Measurements from ENCODE around the gene TTC23.

The TTC23 gene

GRCh38 chr15:99165020-99165790 lies 84.2 kb downstream of the TTC23 start:
- DNase-seq (ENCODE audit: low read depth) = no peak

GRCh38 chr15:99164119-99164518 lies 85.3 kb downstream of the TTC23 start:
- DNase-seq (ENCODE audit: low read depth) = no peak

GRCh38 chr15:99163271-99164062 lies 85.9 kb downstream of the TTC23 start:
- DNase-seq (ENCODE audit: low read depth) = no peak

DNA sequence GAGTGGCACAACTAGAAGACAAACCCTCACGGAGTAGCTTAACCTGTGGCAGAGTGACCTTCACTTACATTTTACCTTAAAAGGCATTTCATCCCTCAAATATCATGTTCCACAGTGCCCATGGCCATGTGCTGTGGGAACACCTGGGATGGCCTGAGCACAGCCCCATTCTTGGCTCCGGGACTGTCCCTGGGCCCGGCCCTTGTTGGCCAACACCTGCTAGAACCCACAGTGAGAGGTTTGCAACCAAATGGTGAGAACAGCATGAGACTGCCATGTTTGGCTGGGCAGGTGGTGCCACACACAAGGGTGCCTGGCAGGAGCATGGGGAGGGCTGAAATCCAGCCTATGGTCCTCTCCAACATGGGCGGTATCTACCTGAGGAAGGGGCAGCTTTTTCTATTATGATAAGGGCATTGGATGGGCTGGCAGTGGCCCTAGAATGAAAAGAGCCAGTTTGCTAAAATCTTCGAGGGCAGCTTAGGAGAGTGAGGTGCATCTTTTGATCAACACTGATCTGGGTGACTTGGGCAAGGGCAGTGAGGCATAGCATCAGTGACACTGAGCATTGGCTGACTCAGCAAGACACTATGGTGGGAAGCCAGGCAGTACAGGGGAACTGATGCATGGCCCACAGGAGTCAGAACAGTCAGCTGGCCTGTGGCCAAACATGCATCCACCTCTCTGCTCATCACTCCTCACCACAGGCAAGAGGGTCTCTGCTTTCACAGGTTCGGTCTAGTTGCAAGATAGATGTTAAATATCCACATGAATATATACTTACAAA lies 90.6 kb downstream of the TTC23 start:
- no peak for DNase-seq (ENCODE audit: low read depth)

GRCh38 chr15:99157456-99157855 lies 91.9 kb downstream of the TTC23 start:
- no peak for DNase-seq (ENCODE audit: low read depth)

DNA sequence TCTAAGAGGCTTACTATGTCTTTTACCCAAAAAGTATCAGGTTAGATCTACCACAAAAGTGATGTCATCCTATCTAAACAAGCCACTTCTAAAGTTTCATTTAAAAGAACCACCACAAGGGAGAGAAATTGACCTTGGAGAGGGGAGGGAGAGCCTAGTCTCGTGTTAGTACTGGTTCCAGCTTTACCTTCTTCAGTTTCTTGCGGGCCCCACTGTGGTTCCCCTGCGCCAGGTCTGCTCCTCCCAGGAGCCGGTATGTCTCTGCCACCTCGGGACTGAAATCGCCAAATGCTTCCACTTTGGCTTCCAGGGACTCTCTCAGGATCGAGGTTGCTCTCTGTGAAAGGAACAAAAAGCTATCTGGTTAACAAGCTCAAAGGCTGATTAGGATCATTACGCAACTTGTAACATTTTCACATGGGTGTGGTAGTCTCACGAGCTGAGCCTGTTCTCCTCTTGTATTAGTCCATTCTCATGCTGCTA lies 93.4 kb downstream of the TTC23 start:
- no peak for DNase-seq (ENCODE audit: low read depth)

DNA sequence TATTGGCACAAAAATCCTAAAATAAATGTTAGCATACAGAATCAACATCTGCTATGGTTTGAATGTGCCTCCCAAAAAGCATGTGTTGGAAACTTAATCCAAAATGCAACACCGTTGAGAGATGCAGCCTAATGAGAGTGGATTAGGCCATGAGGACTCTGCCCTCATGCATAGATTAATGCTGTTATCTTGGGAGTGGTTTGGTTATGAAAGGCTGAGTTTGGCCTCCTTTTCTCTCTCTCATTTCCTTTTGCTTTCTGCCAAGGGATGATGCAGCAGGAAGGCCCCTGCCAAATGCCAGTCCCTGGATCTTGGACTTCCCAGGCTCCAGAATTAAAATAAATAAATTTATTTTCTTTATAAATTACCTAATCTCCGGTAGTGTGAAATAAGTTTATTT lies 95.1 kb downstream of the TTC23 start:
- no peak for DNase-seq (ENCODE audit: low read depth)

- DNase-seq (ENCODE audit: low read depth) = no peak
These were observed 96.3 kb downstream of the TTC23 start for GRCh38 chr15:99153026-99153535.

GRCh38 chr15:99151156-99151555 lies 98.2 kb downstream of the TTC23 start:
- DNase-seq (ENCODE audit: low read depth) = no peak

DNA sequence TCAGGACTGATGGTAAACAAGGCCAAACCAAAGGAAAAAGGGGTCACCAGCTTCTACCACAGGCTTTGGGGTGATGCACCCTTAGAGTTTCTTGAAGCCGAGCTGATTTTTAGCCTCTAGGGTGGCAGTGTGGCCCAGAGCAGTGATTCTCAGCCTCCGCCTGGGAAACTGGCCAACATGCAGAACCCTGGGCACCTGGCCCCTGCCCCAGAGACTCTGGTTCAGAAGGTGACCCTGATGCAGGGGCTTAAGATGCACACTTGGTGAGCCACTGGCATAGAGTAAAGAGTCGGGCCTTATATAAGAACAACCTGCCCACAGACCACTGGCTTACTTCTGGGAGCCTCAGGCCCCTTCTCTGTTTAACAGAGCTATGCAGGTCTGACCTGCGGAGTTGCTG lies 100.0 kb downstream of the TTC23 start:
- no peak for DNase-seq (ENCODE audit: low read depth)

GRCh38 chr15:99148851-99149276 lies 100.5 kb downstream of the TTC23 start:
- DNase-seq (ENCODE audit: low read depth) = no peak

- DNase-seq (ENCODE audit: low read depth) = no peak
These were observed 102.7 kb downstream of the TTC23 start for GRCh38 chr15:99146661-99147060.

DNA sequence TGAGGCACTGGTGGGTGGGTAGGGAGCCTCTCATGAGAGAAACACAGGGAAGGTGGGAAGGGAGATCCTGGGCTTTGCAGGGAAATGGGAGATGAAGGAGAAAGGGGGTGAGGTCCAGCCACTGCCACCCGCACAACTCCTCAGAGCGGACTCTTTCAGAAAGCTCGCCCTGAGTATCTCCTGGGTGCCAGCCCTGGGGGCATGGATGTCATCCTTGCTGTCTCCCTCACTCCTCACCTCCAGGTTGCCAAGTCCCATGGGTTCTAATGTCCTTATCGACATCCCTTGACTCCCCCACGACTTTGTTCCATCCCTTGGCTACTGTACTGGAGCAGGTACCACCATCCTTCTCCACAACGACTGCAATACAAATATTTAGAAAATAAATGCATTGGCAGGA lies 103.6 kb downstream of the TTC23 start:
- DNase-seq (ENCODE audit: low read depth) = no peak

DNA sequence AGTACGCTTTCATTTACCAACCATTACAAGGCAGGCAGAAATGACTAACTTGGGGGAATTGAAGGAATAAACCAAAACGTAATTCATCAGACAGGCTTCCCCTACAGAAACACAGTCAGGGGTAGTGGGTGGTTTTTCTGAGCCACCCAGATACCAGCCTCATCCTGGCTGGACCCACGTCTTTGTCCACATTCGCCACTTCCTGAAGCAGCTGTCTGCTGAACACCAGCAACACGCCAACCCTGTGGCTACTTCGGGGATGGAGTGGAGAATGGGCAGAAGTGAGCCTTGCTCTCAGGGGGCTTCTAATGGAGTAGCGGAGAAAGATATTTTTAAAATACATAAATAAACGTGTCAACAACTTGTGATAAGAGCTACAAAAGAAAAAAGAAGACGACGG lies 104.4 kb downstream of the TTC23 start:
- no peak for DNase-seq (ENCODE audit: low read depth)

GRCh38 chr15:99143655-99144610 lies 105.4 kb downstream of the TTC23 start:
- DNase-seq (ENCODE audit: low read depth) = no peak

GRCh38 chr15:99143242-99143641 lies 106.1 kb downstream of the TTC23 start:
- DNase-seq (ENCODE audit: low read depth) = no peak

DNA sequence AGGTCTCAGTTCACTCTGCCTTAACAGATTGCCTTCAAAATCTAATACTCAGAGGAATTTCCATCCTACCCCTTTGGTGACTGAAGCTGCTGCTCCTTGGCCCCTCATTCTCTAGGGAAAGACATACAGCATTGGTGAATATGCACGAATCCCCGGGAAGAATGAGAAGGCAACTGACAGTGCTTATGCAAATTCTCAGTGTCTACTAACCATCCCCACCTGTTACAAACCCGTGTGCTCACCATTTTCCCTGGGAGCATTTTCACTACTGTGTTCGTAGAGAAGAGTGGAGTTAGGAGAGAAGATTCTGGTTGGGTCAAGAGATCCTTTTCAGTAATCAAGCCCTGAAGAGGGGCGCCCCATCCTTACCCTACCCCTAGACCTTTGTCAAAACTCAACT lies 106.8 kb downstream of the TTC23 start:
- DNase-seq (ENCODE audit: low read depth) = no peak

DNA sequence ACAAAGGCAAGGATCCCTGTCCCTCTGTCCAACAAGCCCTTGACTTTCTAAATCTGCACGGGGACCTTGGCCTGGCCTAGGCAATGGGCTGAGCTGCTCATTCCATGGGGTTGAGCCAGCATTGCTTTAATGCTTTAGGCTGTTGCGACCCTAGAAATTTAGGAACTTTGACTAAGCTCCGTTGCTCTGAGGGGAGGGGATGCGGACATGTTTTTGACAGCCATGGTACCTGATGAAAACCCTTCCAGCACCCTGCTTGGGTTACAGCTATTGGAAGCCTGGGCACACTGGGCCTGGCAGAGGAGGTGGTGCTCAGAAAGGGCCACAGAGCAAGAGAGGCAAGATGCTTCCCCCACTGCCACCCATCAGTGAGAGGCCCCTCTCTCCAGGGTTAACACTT lies 107.4 kb downstream of the TTC23 start:
- no peak for DNase-seq (ENCODE audit: low read depth)

GRCh38 chr15:99140590-99140989 lies 108.8 kb downstream of the TTC23 start:
- DNase-seq (ENCODE audit: low read depth) = no peak

- no peak for DNase-seq (ENCODE audit: low read depth)
These were observed 110.1 kb downstream of the TTC23 start for GRCh38 chr15:99139276-99139675.

GRCh38 chr15:99138491-99138982 lies 110.8 kb downstream of the TTC23 start:
- DNase-seq (ENCODE audit: low read depth) = no peak

Data from stimulated activated CD8-positive, alpha-beta memory T cell treated with anti-CD3 and anti-CD28 coated beads, Interleukin-4, amount 100 ng/mL, for 24 hours (primary cell).